ENCODE results near the gene SNX8. TPM values are rescaled to one million over a fixed set of nuclear protein-coding genes. Genes with fewer than 3 reads are reported as not detected.
A peak's percentile ranks its signal among the peaks of the same experiment; 100 is the strongest.

The SNX8 gene
- total RNA-seq, 6 donors from 2014 or later: 16.0 to 74.3 (median 41.2) TPM

DNA sequence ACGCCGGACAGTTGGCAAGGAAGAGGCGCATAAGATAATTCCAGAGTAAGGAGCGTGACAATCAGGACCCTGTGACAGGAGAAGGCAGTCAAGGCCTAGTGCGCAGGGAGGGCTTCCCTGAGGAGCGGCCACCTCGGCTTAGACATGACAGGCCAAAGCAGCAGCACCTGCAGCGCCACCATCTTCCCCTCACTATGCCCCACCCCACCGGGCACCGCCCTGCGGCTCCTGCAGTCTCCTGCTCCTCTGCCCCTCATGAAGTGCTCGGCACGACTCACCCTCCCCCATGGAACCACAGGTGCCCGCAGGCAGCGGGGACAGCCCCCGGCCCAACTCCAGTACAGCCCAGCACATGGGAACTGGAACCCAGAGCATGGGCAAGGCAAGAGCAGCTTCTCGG lies 93.3 kb downstream of the SNX8 start:
- ATAC-seq (ENCODE audit: low FRiP score in 2 of 2) (no peak), DNase-seq (no peak)
- no peaks in the 10 kb centered on the region for H3K27me3 ChIP-seq
- TF ChIP-seq, protein P1, sequence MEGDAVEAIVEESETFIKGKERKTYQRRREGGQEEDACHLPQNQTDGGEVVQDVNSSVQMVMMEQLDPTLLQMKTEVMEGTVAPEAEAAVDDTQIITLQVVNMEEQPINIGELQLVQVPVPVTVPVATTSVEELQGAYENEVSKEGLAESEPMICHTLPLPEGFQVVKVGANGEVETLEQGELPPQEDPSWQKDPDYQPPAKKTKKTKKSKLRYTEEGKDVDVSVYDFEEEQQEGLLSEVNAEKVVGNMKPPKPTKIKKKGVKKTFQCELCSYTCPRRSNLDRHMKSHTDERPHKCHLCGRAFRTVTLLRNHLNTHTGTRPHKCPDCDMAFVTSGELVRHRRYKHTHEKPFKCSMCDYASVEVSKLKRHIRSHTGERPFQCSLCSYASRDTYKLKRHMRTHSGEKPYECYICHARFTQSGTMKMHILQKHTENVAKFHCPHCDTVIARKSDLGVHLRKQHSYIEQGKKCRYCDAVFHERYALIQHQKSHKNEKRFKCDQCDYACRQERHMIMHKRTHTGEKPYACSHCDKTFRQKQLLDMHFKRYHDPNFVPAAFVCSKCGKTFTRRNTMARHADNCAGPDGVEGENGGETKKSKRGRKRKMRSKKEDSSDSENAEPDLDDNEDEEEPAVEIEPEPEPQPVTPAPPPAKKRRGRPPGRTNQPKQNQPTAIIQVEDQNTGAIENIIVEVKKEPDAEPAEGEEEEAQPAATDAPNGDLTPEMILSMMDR (IDR thresholded peaks at IDR 0.05): no peak
- TF ChIP-seq POLR2A (IDR thresholded peaks at IDR 0.05) (no peak), POLR2AphosphoS5 (IDR thresholded peaks at IDR 0.05) (no peak), EP300 (IDR thresholded peaks at IDR 0.05) (no peak)
- H3K4me1 ChIP-seq: peaks cover 0 to 15% (median 4%) of the 10 kb centered on the region in 4 donors
- WGBS, 2 donors: 96 to 97% methylated on average over 13 to 16 of the region's 17 CpGs
- no peak overlapping the region for H3K4me3 ChIP-seq
- no peak overlapping the region for H3K27ac ChIP-seq
- no peaks in the 10 kb centered on the region for H3K9me3 ChIP-seq
- H3K36me3 ChIP-seq: peaks cover 18 to 93% (median 71%) of the 10 kb centered on the region in 4 donors

DNA sequence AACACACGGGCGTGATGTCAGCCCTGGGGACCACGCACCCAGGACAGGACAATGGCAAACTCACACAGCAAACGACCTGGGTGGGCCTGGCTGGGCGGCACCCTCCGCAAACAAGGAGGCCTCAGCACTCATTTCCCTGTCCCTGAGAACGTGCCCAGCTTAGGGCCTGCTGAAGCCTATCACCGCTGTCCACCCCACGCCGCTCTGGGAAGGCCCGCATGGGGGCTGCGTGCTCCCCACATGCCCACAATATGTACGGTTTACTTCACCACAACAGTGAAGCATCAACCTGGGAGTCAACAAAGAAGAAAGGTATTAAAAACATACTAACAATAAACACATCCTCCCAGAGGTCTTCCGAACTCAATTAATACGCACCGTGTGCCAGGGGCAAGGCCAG lies 93.7 kb downstream of the SNX8 start:
- Histone ChIP-seq H3K27ac (no peak overlapping the region), H3K36me3 (peaks cover 20 to 93% (median 73%) of the 10 kb centered on the region in 4 donors), H3K4me3 (no peak overlapping the region), H3K9me3 (no peaks in the 10 kb centered on the region), H3K27me3 (no peaks in the 10 kb centered on the region), H3K4me1 (peaks cover 0 to 10% (median 2%) of the 10 kb centered on the region in 4 donors)
- no peak for ATAC-seq (ENCODE audit: low FRiP score in 2 of 2)
- peak in 1 of 2 donors; percentile 70 for DNase-seq
- 93 to 95% methylated on average over 15 to 16 of the region's 16 CpGs for WGBS, 2 donors
- TF ChIP-seq EP300 (IDR thresholded peaks at IDR 0.05) (no peak), POLR2AphosphoS5 (IDR thresholded peaks at IDR 0.05) (no peak), POLR2A (IDR thresholded peaks at IDR 0.05) (no peak)
- TF ChIP-seq, protein P1 (IDR thresholded peaks at IDR 0.05): no peak

DNA sequence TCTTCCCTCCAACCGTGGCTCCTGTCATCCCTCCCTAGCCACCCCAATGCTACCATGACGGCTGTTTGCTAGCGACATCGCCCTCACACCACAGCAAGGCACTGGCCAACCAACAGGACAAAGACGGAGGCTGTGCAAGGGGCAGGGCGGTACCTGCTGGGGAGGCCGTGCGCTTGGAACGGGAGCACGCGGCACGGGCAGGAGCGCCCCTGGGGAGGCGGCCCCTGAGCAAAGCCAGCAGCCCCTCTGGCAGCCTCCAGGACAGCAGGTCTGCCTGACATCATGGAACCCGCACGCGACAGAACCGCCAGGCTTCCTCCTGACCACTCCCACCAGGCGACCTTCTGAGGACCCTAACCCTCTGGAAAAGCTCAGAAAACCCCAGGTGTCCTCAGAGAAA lies 94.2 kb downstream of the SNX8 start:
- DNase-seq (peak in 1 of 2 donors; percentile 65), ATAC-seq (ENCODE audit: low FRiP score in 2 of 2) (no peak)
- Histone ChIP-seq H3K36me3 (peaks cover 22 to 92% (median 75%) of the 10 kb centered on the region in 4 donors), H3K27me3 (no peaks in the 10 kb centered on the region), H3K9me3 (no peaks in the 10 kb centered on the region), H3K27ac (no peak overlapping the region), H3K4me3 (no peak overlapping the region), H3K4me1 (peaks cover 0 to 8% (median 2%) of the 10 kb centered on the region in 4 donors)
- 93 to 97% methylated on average over 19 of the region's 19 CpGs for WGBS, 2 donors
- TF ChIP-seq POLR2AphosphoS5 (IDR thresholded peaks at IDR 0.05) (no peak), POLR2A (IDR thresholded peaks at IDR 0.05) (no peak), EP300 (IDR thresholded peaks at IDR 0.05) (no peak)
- TF ChIP-seq, protein P1 (IDR thresholded peaks at IDR 0.05): no peak

DNA sequence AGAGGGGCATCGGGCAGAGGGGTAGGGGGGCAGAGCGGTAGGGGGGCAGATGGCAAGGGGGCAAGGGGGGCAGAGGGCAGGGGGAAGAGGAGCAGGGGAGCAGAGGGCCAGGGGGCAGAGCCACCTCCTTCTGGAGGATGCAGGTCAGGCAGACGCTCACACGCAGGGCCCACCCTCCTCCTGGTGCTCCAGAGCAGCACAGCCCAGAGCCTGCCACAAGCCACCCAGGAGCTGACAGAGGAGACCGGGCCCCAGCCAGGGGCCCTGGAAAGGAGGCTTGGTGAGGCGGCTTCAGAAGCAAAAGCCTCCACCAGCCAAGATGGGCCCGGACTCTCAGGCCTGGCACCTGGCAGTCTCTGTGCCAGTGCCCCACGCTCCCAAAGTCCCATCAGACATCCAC lies 94.6 kb downstream of the SNX8 start:
- Histone ChIP-seq H3K9me3 (no peaks in the 10 kb centered on the region), H3K36me3 (peaks cover 22 to 93% (median 77%) of the 10 kb centered on the region in 4 donors), H3K4me3 (no peak overlapping the region), H3K27me3 (no peaks in the 10 kb centered on the region), H3K27ac (no peak overlapping the region), H3K4me1 (peaks cover 0 to 6% (median under 1%) of the 10 kb centered on the region in 4 donors)
- TF ChIP-seq POLR2AphosphoS5 (IDR thresholded peaks at IDR 0.05) (no peak), POLR2A (IDR thresholded peaks at IDR 0.05) (no peak), EP300 (IDR thresholded peaks at IDR 0.05) (no peak)
- TF ChIP-seq, protein P1 (IDR thresholded peaks at IDR 0.05): no peak
- DNase-seq: peak in 1 of 2 donors; percentile 46
- 95 to 98% methylated on average over 6 to 7 of the region's 8 CpGs for WGBS, 2 donors
- no peak for ATAC-seq (ENCODE audit: low FRiP score in 2 of 2)

GRCh38 chr7:2219136-2219535 lies 95.1 kb downstream of the SNX8 start:
- 88 to 98% methylated on average over 11 to 15 of the region's 15 CpGs for WGBS, 2 donors
- Histone ChIP-seq H3K4me3 (no peak overlapping the region), H3K4me1 (peaks cover 0 to 1% (median 0%) of the 10 kb centered on the region in 4 donors), H3K27ac (no peak overlapping the region), H3K27me3 (no peaks in the 10 kb centered on the region), H3K36me3 (peaks cover 22 to 95% (median 81%) of the 10 kb centered on the region in 4 donors), H3K9me3 (no peaks in the 10 kb centered on the region)
- ATAC-seq (ENCODE audit: low FRiP score in 2 of 2): no peak
- TF ChIP-seq POLR2A (IDR thresholded peaks at IDR 0.05): no peak
- no peak for TF ChIP-seq EP300 (IDR thresholded peaks at IDR 0.05)
- TF ChIP-seq, protein P1 (IDR thresholded peaks at IDR 0.05): no peak
- no peak for TF ChIP-seq POLR2AphosphoS5 (IDR thresholded peaks at IDR 0.05)
- DNase-seq: peak in 1 of 2 donors; percentile 62
